Measurements from ENCODE around the gene FARS2.

The FARS2 gene

DNA sequence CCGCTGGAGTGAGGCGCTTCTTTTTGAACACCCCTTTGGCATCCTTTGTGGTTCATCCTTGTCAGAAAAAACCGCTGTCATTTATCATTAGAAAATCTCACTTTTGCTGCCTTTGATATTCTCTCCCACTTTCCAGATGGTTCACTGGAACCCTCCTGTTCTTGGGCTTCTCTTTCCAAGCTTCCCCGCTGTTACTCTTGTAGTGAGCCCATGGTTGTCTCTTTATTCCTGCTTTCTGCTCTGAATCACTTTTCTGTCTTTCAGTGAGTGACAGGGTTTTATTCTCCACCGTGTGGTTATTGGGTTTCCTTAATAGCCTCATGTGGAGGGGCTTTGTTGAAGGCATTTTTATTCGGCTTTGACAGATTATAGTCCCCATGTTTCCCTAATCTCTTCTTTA is 117.0 kb downstream of the FARS2 start:
- DNase-seq (ENCODE audit: low read depth, low spot score): no peak

DNA sequence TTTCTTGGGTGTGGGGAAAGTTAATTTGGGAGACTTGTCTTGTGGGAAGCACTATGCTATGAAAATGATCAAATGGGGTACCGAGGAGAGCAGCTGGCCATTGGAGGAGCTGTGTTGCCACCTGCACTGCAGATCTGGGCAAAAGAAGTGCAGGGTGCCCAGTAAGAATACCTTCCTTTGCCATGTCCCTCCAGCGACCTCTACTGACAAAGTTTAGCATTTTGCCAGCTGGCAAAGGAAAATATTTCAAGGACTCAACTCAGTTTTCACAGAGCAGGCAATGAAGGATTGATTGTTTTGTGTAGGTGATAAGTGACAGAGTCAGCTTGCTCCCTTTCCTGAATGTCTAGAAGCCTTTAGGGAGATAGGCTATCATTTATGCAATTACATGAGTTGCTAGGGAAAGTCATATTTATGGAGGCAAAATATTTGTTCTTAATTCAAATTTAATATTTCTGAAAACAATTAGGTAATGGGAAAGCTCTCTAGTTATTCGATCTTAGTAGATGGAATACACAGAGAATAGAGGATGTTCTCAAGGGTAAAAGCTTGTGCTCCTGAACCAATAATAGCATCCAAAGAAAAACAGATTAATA is 118.4 kb downstream of the FARS2 start:
- peak; percentile 2 for DNase-seq (ENCODE audit: low read depth, low spot score)

DNA sequence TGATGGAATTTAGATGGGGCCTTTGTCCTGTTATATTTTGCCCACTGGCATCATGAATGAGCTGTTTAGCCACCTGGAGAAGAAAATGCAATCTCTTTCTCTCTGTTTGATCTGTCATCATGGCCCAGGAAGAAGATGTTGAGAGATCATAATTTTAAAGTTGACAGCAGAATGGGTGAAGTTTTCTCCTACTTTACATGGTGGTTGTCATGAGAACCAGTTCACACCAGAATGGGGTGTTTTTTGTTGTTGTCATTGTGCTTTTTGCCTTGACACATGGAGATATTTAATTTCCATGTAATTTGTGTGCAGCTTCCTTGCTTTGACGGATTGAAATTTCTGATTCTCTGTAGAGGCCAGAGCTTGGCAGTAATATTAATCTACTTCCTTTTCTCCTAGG is 122.5 kb downstream of the FARS2 start:
- DNase-seq (ENCODE audit: low read depth, low spot score): no peak

DNA sequence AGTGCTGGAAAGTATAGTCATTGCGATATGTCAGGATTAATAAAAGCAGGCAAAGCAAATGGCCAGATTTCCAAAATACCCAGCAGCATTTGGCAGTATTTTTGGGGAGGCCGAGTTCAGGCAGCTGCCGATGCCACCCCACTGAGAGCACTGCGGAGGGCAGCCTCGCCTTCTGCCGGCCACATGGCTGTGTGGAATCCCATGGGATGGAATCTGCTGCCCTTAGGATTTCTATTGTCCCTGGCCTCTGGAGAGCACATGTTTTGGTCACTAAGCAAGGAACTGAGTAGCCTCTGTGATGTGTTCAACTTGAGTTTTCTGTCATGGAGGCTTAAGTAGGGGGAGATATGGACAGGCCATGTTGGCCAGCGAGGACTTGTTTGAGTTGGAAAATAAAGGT is 123.0 kb downstream of the FARS2 start:
- DNase-seq (ENCODE audit: low read depth, low spot score): no peak

DNA sequence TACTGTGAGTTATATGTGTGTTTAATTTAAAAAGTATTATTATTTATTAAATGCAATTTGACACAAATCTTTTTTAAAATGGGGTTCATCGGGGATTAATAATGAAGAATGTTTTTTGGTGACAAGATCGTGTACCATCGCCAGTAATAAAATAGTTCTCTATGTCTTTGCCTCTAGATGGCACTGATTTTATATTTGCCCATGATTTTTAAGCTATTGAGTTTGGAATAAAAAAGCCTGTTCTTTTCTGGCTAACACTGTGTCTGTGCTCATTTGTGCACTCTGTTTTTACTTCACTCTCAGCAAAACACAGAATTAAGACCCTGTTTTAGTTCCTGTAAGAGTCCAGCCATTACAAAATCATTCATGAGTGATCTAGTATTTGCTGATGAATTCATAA is 127.0 kb downstream of the FARS2 start:
- no peak for DNase-seq (ENCODE audit: low read depth, low spot score)

DNA sequence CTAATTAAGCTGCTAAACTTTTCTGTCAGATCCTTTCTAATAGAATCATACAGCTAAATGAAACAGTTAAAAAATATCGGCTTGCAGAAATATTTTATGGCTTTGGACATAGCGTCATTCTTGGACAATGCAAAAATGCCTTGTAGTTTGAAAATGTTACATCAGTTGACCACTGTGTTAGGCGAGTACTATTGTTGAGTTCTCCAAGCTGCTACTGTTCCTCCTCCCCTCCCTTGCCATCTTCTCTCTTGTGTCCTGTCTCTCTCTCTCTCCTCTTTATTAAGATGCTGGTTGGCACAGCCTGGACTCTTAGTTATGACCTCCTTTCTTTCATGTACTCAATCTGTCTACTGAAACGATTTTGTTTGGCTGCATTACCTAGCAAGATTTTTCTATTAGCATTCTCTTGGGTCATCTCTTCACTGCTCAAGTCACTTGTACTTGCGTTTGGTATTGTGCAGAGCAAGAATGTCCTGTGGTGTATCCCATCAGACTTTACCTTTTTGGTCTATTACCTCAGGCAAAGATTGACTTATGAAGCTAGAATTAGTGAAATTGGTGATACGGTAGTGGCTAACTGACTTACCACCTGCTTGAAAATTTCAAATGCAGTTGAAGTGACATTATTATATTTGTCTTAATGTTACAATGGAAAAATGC is 127.9 kb downstream of the FARS2 start:
- no peak for DNase-seq (ENCODE audit: low read depth, low spot score)

DNA sequence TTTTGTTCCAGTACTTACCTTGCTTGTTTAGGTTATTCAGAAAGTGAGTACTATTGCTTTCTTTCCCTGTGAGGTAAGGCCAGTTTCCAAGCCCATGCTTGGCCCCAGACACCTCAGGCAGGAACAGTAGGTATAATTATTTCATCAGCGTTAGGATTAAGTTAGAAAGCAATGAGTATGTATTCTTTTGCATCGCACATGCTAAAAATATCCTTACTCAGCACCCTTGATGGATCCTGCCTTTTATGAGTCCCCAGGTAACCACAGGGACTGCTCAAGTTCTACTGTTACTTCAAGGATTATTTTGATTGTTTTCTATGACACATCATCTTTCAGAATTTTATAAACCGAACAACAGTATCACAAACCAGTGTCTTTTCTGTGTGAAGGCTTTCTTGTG is 128.9 kb downstream of the FARS2 start:
- no peak for DNase-seq (ENCODE audit: low read depth, low spot score)

DNA sequence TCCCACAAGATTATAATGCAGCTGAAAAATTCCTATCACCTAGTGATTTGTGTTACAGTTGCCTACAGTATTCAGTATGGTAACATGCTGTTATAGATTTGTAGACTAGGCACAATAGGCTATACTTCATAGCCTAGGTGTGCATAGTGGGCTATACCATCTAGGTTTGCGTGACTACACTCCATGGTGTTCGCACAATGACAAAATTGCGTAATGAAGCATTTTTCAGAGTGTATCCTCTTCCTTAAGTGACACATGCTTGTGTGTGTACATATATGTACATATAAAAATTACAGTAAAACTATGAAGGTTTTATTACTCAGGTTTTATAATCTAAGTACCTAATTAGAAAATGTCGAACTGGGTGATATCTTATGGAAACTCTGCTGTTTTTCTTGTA is 133.0 kb downstream of the FARS2 start:
- no peak for DNase-seq (ENCODE audit: low read depth, low spot score)

DNA sequence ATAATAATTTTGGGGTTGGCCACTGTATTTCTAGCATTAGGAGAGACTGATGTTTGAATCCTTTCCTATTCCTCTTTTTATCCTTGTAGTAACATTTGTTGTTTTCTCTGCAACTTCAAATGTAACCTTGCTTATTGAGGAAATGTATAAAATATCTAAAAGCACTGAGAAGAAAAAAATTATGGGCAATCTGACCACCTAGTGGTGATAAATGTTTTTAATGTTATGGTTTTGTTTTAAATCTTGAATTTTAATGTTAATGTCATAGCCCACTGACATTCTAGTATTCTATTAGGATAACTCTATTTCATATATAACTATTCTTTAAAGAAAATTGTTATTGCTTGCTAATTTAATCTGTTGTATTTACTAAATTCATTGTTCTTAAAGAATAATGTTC is 134.4 kb downstream of the FARS2 start:
- DNase-seq (ENCODE audit: low read depth, low spot score): no peak

DNA sequence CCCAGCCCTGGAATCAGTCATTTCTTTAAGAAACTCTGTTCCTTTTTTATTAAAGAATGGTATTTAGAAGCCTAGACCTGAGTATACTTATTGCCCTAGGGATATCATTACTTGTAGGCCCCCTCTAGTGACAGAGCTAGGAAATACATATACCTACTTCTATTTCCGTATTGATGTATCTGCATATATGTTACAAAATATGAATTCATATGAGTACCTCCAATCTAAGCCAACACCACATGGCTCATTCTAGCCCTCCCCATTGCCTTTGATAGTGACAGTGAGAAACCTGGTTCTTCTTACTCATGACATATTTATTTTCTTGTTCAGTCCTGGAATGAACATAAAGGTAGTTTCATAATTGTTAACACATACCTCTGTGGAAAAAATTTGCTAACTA is 137.2 kb downstream of the FARS2 start:
- DNase-seq (ENCODE audit: low read depth, low spot score): peak; percentile 20

DNA sequence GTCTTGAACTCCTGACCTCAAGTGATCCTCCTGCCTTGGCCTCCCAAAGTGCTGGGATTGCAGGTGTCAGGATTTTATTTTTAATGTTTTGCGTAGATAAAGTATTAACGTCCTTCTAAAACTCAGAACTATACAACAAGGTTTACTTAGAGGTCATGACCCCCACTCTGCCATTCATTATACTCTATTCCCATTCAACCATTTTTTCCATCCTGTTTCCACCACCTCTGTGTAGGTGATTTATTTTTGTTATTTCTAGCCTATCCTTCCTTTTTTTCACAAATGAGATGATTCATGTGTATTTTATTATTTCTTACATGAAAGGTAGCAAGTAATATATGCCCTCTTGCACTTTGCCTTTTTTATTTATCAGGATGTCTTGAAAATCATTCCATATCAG is 138.1 kb downstream of the FARS2 start:
- no peak for DNase-seq (ENCODE audit: low read depth, low spot score)

DNA sequence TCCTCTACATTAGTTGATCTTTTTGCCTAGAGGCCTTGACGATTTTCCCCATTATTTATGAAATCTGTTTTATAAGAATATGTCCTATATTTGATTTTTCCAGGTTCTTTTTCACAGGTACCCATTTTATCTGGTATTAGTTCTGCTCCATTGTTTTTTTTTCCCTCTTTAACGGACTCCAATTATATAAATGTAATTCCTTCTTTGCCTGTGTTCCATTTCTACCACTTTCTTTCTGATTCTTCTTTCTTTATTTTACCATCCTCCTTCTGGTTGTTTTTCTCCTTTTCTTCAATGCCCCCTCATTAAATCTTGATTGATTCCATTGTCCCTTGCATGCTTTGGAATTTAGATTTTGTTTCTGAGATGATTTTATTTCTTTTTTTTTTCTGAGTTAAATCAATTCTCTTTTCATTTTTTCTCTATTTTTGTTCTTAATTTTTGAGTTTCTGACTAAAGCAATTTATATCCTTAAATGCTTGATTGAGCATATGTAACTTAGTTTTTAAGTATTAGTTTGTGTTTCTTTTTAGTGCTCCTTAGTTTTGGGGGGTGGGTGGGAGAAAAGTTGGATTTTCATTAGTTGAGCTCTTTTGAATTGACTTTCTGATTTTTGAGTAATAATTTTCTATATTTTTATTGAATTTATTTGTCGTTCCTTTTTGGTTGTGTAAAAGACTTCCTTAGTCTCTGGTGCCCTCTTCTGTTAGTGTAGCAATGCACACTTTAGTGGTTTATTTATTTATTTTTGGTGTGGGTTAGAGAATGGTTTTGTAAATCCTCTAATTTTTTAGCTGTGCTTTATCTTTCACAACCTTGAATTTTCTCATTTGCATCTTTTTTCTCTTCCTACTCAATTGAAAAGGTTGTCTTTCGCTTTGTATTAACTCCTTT is 140.8 kb downstream of the FARS2 start:
- DNase-seq (ENCODE audit: low read depth, low spot score): no peak

DNA sequence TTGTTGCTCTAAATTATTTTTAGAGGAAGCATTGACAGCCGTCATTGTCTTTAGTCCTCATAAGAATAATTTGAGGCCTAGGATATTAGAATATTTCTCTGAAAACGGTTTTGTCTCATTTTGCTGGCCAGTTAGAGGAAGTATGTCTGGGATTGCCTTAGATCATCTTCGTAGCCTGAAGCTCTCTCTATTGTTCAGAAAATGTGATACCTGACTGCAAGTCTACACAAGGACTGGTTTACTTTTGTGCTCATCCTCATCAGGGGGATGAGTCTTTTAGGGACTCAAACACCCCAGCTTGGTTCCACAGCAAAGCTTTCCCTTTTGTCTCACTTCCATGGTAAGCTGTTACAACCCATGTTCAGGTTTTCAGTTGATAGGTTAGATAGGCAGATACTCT is 141.8 kb downstream of the FARS2 start:
- DNase-seq (ENCODE audit: low read depth, low spot score): no peak

DNA sequence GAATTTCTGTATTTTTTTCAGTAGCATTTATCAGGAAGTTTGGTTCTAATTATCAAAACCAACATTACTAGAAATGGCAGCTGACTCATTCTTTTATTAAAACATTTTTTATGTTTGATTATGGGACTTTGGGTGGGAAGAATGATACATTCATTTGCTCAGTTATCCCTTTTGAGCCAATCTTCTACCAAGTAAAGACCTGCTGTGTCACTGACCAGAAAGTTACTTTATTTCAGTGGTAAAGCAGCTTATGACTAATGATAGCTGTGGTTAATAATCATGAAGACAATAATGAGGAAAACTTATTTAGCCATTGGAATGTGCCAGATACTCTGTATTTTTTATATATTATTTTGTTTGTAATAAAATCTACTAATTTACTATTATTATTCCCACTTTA is 142.3 kb downstream of the FARS2 start:
- no peak for DNase-seq (ENCODE audit: low read depth, low spot score)

DNA sequence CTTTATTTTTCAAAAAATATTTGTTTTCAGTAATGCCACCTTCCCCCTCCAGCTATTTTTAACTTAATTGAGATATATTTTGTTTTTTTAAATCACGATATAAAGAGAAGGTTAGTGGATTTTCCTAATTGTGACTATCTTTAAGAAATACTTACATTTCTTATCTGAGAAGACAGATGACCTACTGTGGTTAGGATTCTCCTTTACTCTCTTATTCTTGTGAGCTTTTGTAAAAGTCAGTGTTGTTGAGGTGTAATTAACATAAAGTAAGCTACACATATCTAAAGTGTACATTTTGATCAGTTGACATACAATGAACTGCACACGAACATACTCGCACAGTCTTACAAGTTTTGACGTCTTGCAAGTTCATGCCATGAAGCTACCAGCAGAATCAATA is 144.7 kb downstream of the FARS2 start:
- DNase-seq (ENCODE audit: low read depth, low spot score): no peak

DNA sequence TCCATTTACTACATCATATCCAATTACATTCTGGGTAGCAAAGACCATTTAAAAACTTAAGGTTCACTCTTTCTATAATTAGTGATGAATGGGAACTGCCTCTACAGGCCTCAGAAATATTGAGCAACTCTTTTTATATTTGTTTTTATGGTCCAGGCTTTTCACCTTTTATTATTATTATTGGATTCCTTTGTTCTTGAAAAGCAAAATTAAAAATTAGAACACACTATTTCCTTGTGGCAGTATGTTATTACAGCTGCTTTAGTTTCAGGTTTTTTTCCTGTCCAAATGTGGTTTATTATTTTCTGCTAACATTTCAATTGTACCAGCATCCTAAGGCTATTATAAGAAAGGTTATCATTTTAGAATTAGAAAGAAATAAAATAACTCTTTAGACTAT is 150.1 kb downstream of the FARS2 start:
- DNase-seq (ENCODE audit: low read depth, low spot score): no peak

DNA sequence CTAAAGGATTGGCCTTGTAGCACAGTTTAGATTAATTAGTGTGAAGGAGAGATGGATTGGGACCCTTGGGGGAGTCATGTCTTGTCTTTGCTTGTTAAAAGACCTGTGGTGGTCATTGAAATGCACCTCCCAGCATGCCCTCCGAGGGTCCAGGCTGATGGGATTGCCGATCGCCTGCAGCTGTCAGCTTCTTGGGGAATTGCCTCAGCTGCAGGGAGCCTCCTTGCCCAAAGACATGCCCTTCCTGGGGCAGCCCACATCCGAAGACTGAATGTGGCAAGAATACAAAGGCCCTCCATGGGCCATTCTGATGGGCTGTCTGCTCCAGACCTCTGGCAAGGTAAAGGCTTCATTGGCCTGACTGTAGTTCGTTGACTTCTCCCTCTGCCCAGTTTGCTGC is 150.7 kb downstream of the FARS2 start:
- DNase-seq (ENCODE audit: low read depth, low spot score): no peak

DNA sequence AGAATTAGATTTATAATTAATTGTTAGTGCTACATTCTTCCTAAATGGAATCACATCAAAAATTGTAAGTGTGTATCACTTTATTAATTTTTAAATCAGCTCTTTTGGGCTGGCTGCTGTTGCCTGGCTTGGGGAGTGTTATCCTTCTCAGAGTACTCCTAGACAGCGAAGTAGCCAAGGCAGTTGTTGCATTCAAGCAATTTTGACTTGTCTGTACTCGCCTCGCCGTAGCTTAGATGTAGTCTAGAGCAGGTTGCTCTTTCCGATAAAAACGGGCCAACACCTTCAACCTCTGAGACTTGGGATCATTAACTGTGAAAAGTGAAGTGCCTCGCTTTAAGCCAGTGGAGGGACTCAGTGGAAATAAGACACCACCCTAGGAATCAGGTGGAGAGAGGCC is 151.3 kb downstream of the FARS2 start:
- DNase-seq (ENCODE audit: low read depth, low spot score): no peak

DNA sequence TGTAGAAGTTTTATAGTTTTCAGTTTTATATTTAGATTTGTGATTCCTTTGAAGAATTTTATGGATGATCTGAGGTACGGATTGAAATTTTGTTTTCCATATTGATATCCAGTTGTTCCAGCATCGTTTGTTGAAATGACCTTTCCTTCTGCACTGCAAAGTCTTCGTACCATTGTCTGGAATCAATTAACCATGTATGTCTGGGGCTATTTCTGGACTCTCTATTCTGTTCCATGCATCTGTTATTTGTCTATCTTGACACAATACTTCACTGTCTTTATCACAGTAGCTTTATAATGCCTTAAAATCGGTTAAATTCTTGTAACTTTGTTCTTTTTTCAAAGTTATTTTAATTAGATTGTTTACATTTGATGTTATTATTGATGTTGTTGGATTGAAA is 154.9 kb downstream of the FARS2 start:
- DNase-seq (ENCODE audit: low read depth, low spot score): no peak

DNA sequence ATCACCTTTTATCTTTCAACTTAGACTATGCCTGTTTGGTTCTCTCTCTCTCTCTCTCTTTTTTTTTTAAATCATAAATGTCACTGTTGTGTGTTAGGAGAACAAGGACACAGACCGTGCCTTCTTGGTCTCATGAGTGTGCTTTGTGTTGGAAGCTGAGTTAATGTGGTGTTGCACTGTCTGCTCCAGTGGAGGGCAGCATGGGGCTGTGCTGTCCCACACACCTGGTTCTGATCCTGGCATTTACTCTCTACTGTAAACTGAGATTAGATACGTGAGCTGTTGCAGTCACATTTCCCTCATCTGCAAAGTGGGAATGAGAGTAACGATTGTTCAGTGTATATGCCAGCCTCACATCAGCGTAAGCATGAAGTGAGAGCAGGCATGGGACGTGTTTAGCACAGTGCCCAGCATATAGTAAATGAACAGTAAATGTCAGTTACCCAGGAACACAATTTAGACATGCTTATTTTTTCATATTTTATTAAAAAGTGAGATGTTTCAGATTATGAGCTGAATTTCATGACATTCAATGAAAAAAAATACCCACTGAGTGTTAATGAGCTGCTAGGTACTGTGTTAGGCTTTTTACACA is 161.1 kb downstream of the FARS2 start:
- DNase-seq (ENCODE audit: low read depth, low spot score): no peak

DNA sequence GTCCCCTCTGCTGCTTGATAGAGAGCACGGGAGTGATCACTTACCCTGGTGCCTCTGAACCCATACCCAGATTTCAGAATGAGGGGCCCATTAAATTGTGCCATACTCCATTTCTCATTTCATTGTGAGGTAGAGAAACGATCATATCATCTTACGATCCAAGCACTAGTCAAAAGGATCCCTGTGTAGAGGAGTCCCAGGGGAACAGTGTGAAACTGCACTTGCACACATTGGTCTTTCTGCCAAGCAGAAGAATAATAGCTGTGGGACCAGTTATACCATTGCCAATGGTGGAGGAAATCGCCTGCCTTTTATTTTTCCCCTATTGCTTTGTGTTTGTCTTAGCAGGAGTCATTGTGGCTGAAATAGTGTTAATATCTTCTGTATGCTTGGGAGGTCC is 161.9 kb downstream of the FARS2 start:
- no peak for DNase-seq (ENCODE audit: low read depth, low spot score)

DNA sequence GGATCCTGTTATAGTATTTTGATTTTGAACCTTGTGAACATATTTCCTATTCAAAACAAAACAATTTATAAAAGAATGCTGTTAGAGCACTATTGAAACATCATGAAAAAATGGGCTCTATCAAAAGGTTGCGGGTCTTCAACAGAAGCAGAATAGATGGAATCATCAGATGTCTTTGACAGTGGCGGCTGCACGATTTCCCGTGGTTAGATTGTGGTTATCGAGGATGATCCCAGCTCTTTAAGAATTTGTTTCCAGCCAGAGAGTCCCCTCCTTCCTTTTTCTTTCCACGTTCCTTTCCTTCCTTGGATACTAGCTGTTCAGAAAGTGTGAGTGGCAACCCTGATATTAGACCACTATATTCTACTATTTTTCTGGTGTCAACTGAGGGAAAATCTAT is 163.4 kb downstream of the FARS2 start:
- no peak for DNase-seq (ENCODE audit: low read depth, low spot score)

DNA sequence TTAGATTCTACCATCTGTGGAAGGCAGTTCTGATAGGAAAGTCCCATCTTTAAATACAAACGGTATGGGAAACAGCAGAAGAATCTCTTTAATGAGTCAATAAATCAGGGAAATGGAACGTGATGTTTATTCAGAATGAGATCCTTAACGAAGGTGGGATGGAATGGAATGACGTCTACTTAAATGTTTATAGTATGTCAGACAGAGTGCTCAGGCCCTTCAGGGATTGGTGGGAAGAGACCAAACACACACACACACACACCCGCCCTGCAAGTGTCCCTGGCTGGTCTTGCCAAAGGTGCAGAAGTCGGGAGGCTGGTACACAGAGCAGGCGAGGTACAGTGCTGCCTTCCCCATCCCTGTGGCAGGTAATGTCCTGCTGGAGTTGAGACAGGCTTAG is 164.0 kb downstream of the FARS2 start:
- no peak for DNase-seq (ENCODE audit: low read depth, low spot score)

Measured in smooth muscle cell of the brain vasculature (primary cell).